H1 (cell line): Measurements from ENCODE around the gene NPFF.

ENCODE experiments used
- BCL11A ChIP-seq, 2 experiments: IDR thresholded peaks; one replicate each; pipeline ENCODE4 v1.6.1; 2011; ENCODE audit warnings: low read depth in 2 of 2, low read length in 2 of 2, mild to moderate bottlenecking in 2 of 2
- CTCF ChIP-seq, 3 experiments: IDR thresholded peaks; 1 replicate in 2 of 3; 2 replicates in 1 of 3; pipeline versions ENCODE4 v1.5.1 to v1.6.1; 2011; ENCODE audit warnings: low read length in 3 of 3, mild to moderate bottlenecking in 3 of 3, inconsistent platforms in 2 of 3, low read depth in 1 of 3, moderate library complexity in 1 of 3; ENCODE audit not compliant: insufficient read depth in 1 of 3; ENCODE audit errors: control extremely low read depth in 1 of 3
- GTF2F1 ChIP-seq: IDR thresholded peaks from 2 replicates; pipeline ENCODE4 v1.6.1; 2012; ENCODE audit warnings: low read depth, low read length, improper control_type of control experiment, borderline replicate concordance
- HDAC2 ChIP-seq, 2 experiments: fragments of 300-600 bp in 1 of 2; sonication (generic) in 1 of 2; IDR thresholded peaks; 2 replicates each; pipeline ENCODE4 v1.6.1; 2011 to 2012; ENCODE audit warnings: low read depth in 2 of 2, low read length in 2 of 2, mild to moderate bottlenecking in 2 of 2, moderate library complexity in 2 of 2, borderline replicate concordance in 1 of 2, inconsistent platforms in 1 of 2
- JUN ChIP-seq: IDR thresholded peaks from 2 replicates; pipeline ENCODE4 v1.6.1; 2011; ENCODE audit warnings: low read depth, mild to moderate bottlenecking, improper control_type of control experiment, low read length
- POLR2A ChIP-seq, 2 experiments: IDR thresholded peaks; 1 replicate in 1 of 2; 2 replicates in 1 of 2; pipeline ENCODE4 v1.6.1; 2011; ENCODE audit warnings: low read depth in 2 of 2, low read length in 2 of 2, mild to moderate bottlenecking in 2 of 2; ENCODE audit errors: control extremely low read depth in 1 of 2
- POLR2AphosphoS5 ChIP-seq: IDR thresholded peaks from 2 replicates; pipeline ENCODE4 v1.6.1; 2011; ENCODE audit warnings: low read depth, low read length
- RAD21 ChIP-seq, 2 experiments: IDR thresholded peaks in 1 of 2; conservative IDR thresholded peaks in 1 of 2; 2 replicates each; pipeline ENCODE4 v1.6.1; 2011; ENCODE audit warnings: low read depth in 2 of 2, low read length in 2 of 2, improper control_type of control experiment in 1 of 2, inconsistent platforms in 1 of 2, mild to moderate bottlenecking in 1 of 2, moderate library complexity in 1 of 2
- RBBP5 ChIP-seq: IDR thresholded peaks from 2 replicates; pipeline ENCODE4 v1.7.1; 2012; ENCODE audit warnings: low read depth, mild to moderate bottlenecking, inconsistent platforms, low read length, moderate library complexity, borderline replicate concordance
- TF ChIP-seq, protein P1 (sequence below): IDR thresholded peaks from 2 replicates; pipeline ENCODE4 v1.6.1; 2011; ENCODE audit warnings: low read depth, mild to moderate bottlenecking, low read length; ENCODE audit not compliant: insufficient read depth

- TF ChIP-seq JUN, result no peak
- TF ChIP-seq, protein P1, sequence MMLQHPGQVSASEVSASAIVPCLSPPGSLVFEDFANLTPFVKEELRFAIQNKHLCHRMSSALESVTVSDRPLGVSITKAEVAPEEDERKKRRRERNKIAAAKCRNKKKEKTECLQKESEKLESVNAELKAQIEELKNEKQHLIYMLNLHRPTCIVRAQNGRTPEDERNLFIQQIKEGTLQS, result no peak
- TF ChIP-seq BCL11A (IDR thresholded peaks at IDR 0.05; ENCODE audit: low read depth in 2 of 2, low read length in 2 of 2), result no peak
- TF ChIP-seq POLR2A (IDR thresholded peaks at IDR 0.05; ENCODE audit: control extremely low read depth in 1 of 2, low read depth in 2 of 2, low read length in 2 of 2), result no peak
- no peak for TF ChIP-seq HDAC2 (IDR thresholded peaks at IDR 0.05; ENCODE audit: borderline replicate concordance in 1 of 2, low read depth in 2 of 2, low read length in 2 of 2)
- no peak for TF ChIP-seq CTCF (IDR thresholded peaks at IDR 0.05; ENCODE audit: control extremely low read depth in 1 of 3, insufficient read depth in 1 of 3, low read depth in 1 of 3, low read length in 3 of 3)
- TF ChIP-seq RBBP5, result no peak
- no peak for TF ChIP-seq POLR2AphosphoS5
- no peak for TF ChIP-seq RAD21 (IDR thresholded peaks at IDR 0.05 in 1 of 2, conservative IDR thresholded peaks at IDR 0.05 in 1 of 2; ENCODE audit: low read depth in 2 of 2, low read length in 2 of 2)
- TF ChIP-seq GTF2F1, result no peak
Observed at GRCh38 chr12:53504004-53504920, 3.0 kb downstream of the NPFF start.
